Hepatocyte (in vitro differentiated cells): ENCODE data around the gene PTPRO. TPM values are rescaled to one million over a fixed set of nuclear protein-coding genes. Genes with fewer than 3 reads are reported as not detected.

Experiments
- DNase-seq: peaks from one replicate; pipeline ENCODE4 v3.0.0-alpha.2; 2016; ENCODE audit warnings: low spot score
- H2AFZ ChIP-seq: fragments of 200-600 bp; sonication (generic); 2 replicates; pipeline ENCODE4 v1.6.0; 2016; ENCODE audit warnings: antibody characterized with exemption, mild to moderate bottlenecking
- H3K27ac ChIP-seq: fragments of 200-600 bp; sonication (generic); 2 replicates; pipeline ENCODE4 v1.5.1; 2016; ENCODE audit warnings: mild to moderate bottlenecking
- H3K27me3 ChIP-seq: fragments of 200-600 bp; sonication (generic); 2 replicates; pipeline ENCODE4 v1.6.1; 2016
- H3K36me3 ChIP-seq: fragments of 200-600 bp; sonication (generic); replicated peaks from 2 replicates; pipeline ENCODE4 v1.5.1; 2016; ENCODE audit warnings: low read depth; ENCODE audit not compliant: insufficient read depth
- H3K4me1 ChIP-seq: fragments of 200-600 bp; sonication (generic); 2 replicates; pipeline ENCODE4 v1.5.1; 2016; ENCODE audit warnings: mild to moderate bottlenecking, moderate library complexity; ENCODE audit not compliant: insufficient read depth
- H3K4me2 ChIP-seq: fragments of 200-600 bp; sonication (generic); 2 replicates; pipeline ENCODE4 v1.6.0; 2016
- H3K4me3 ChIP-seq: fragments of 200-600 bp; sonication (generic); 2 replicates; pipeline ENCODE4 v1.5.1; 2016; ENCODE audit warnings: mild to moderate bottlenecking
- H3K79me2 ChIP-seq: fragments of 200-600 bp; sonication (generic); 2 replicates; pipeline ENCODE4 v1.6.0; 2017; ENCODE audit warnings: mild to moderate bottlenecking
- H3K9me2 ChIP-seq: fragments of 200-600 bp; sonication (generic); replicated peaks from 2 replicates; pipeline ENCODE4 v1.6.0; 2017; ENCODE audit warnings: mild to moderate bottlenecking; ENCODE audit not compliant: insufficient read depth
- H3K9me3 ChIP-seq: fragments of 200-600 bp; sonication (generic); 2 replicates; pipeline ENCODE4 v1.5.1; 2016; ENCODE audit warnings: low read depth, mild to moderate bottlenecking
- H4K20me1 ChIP-seq: fragments of 200-600 bp; sonication (generic); 2 replicates; pipeline ENCODE4 v1.6.0; 2016; ENCODE audit warnings: mild to moderate bottlenecking; ENCODE audit not compliant: insufficient read depth, poor library complexity, severe bottlenecking
- CTCF ChIP-seq: fragments of 200-600 bp; sonication (generic); IDR thresholded peaks from 2 replicates; pipeline ENCODE4 v1.5.1; 2016; ENCODE audit warnings: antibody characterized with exemption, mild to moderate bottlenecking; ENCODE audit not compliant: poor library complexity
- EZH2 ChIP-seq: fragments of 200-600 bp; sonication (generic); IDR thresholded peaks from 2 replicates; pipeline ENCODE4 v1.6.1; 2016; ENCODE audit warnings: antibody characterized with exemption, mild to moderate bottlenecking, borderline replicate concordance
- EZH2phosphoT487 ChIP-seq: fragments of 200-600 bp; sonication (generic); IDR thresholded peaks from one replicate; pipeline ENCODE4 v1.6.1; 2018; ENCODE audit warnings: antibody characterized with exemption, mild to moderate bottlenecking, low read depth, moderate library complexity; ENCODE audit not compliant: unreplicated experiment, severe bottlenecking
- WGBS: methylation state at CpG from one replicate; pipeline ENCODE4 v1.1.6; 2016; ENCODE audit warnings: low lambda C conversion rate; ENCODE audit errors: missing lambda C conversion rate; 5-methylcytosine and 5-hydroxymethylcytosine counted together
- polyA plus RNA-seq: library from polyadenylated mRNA; unstranded; fragments of >200 nt; fragmentation: Nextera tagmentation; extraction: Ambion mirVana; gene quantifications from 2 replicates; pipeline ENCODE4 v1.2.1, GENCODE V29; 2016
- total RNA-seq: library from RNA; depleted of rRNA; stranded (reverse); fragments of >200 nt; gene quantifications from 2 replicates; pipeline ENCODE4 v1.2.3, GENCODE V29; 2014

The PTPRO gene
- total and polyA plus RNA-seq, 2 experiments from 2014 or later = 0.60 to 0.65 TPM

GRCh38 chr12:15429262-15429661 is 107.0 kb downstream of the PTPRO start:
- no peaks in the 10 kb centered on the region for H4K20me1 ChIP-seq
- no peaks in the 10 kb centered on the region for H3K27me3 ChIP-seq
- no peak overlapping the region for H3K27ac ChIP-seq
- WGBS = 93% methylated on average over 1 of the region's 1 CpG
- H3K4me1 ChIP-seq = no peaks in the 10 kb centered on the region
- no peaks in the 10 kb centered on the region for H3K9me2 ChIP-seq
- no peaks in the 10 kb centered on the region for H3K79me2 ChIP-seq
- no peaks in the 10 kb centered on the region for H3K36me3 ChIP-seq
- DNase-seq = no peak
- H2AFZ ChIP-seq = no peak overlapping the region
- no peak for TF ChIP-seq EZH2phosphoT487
- no peak for TF ChIP-seq CTCF
- no peak for TF ChIP-seq EZH2
- H3K4me2 ChIP-seq = no peak overlapping the region
- no peak overlapping the region for H3K4me3 ChIP-seq
- H3K9me3 ChIP-seq = no peaks in the 10 kb centered on the region

GRCh38 chr12:15435597-15435996 is 113.3 kb downstream of the PTPRO start:
- no peak for DNase-seq
- Histone ChIP-seq H2AFZ (no peak overlapping the region), H3K4me1 (no peaks in the 10 kb centered on the region), H3K27ac (no peak overlapping the region), H3K9me3 (no peaks in the 10 kb centered on the region), H3K4me3 (no peak overlapping the region), H3K36me3 (no peaks in the 10 kb centered on the region), H4K20me1 (no peaks in the 10 kb centered on the region), H3K9me2 (no peaks in the 10 kb centered on the region), H3K4me2 (no peak overlapping the region), H3K79me2 (no peaks in the 10 kb centered on the region), H3K27me3 (no peaks in the 10 kb centered on the region)
- TF ChIP-seq EZH2 (no peak), EZH2phosphoT487 (no peak), CTCF (no peak)
- WGBS = 92% methylated on average over 2 of the region's 2 CpGs

GRCh38 chr12:15439459-15439858 is 117.2 kb downstream of the PTPRO start:
- Histone ChIP-seq H2AFZ (no peak overlapping the region), H3K4me1 (no peaks in the 10 kb centered on the region), H3K4me3 (no peak overlapping the region), H3K36me3 (no peaks in the 10 kb centered on the region), H3K9me2 (no peaks in the 10 kb centered on the region), H3K27ac (no peak overlapping the region), H3K9me3 (no peaks in the 10 kb centered on the region), H3K27me3 (no peaks in the 10 kb centered on the region), H3K79me2 (no peaks in the 10 kb centered on the region), H4K20me1 (no peaks in the 10 kb centered on the region), H3K4me2 (no peak overlapping the region)
- no peak for DNase-seq
- TF ChIP-seq EZH2phosphoT487 = no peak
- no peak for TF ChIP-seq EZH2
- no peak for TF ChIP-seq CTCF
- WGBS = 89% methylated on average over 9 of the region's 9 CpGs

GRCh38 chr12:15443050-15443449 is 120.7 kb downstream of the PTPRO start:
- no peak for DNase-seq
- Histone ChIP-seq H3K4me1 (no peaks in the 10 kb centered on the region), H3K9me3 (no peaks in the 10 kb centered on the region), H3K27ac (no peak overlapping the region), H3K27me3 (no peaks in the 10 kb centered on the region), H3K9me2 (no peaks in the 10 kb centered on the region), H4K20me1 (no peaks in the 10 kb centered on the region), H3K79me2 (no peaks in the 10 kb centered on the region), H3K4me2 (no peak overlapping the region), H3K36me3 (no peaks in the 10 kb centered on the region), H3K4me3 (no peak overlapping the region), H2AFZ (no peak overlapping the region)
- no peak for TF ChIP-seq EZH2phosphoT487
- WGBS = 89% methylated on average over 3 of the region's 3 CpGs
